IMR-90 (cell line): ENCODE results near the gene ARHGAP31. TPM values are rescaled to one million over a fixed set of nuclear protein-coding genes. Genes with fewer than 3 reads are reported as not detected.

Experiments
- ATAC-seq: fragments of 200-7000 bp; cut with Tn5 transposase; 2 replicates; pipeline ENCODE4 v1.9.1; 2020; ENCODE audit warnings: low read depth, mild to moderate bottlenecking, moderate library complexity
- BruUV-seq: library from RNA; stranded (reverse); fragments of 400-500 nt; replicated peaks from 2 replicates; lab custom pipeline; 2021; lab: Mats Ljungman, UMichigan
- CTCF ChIA-PET: fragments of 300-600 bp; formaldehyde crosslinking; extraction: SDS; loops from one replicate; lab custom pipeline; 2021; ENCODE audit warnings: antibody characterized with exemption; lab: Yijun Ruan, JAX
- POLR2A ChIA-PET: fragments of 300-600 bp; sonication (Branson Sonifier 250); formaldehyde crosslinking; loops from one replicate; lab custom pipeline; 2022; ENCODE audit warnings: antibody characterized with exemption; ENCODE audit not compliant: unreplicated experiment; lab: Charles Lee
- DNase-seq: peaks from one replicate; pipeline ENCODE4 v3.0.0; 2013
- H2AFZ ChIP-seq: replicated peaks from 2 replicates; pipeline ENCODE3; 2013; ENCODE audit warnings: low read length, mild to moderate bottlenecking; ENCODE audit not compliant: poor library complexity
- H2AK5ac ChIP-seq: 2 replicates; pipeline ENCODE4 v1.6.1; 2013; ENCODE audit warnings: low read depth, low read length, inconsistent platforms
- H2AK9ac ChIP-seq: replicated peaks from 2 replicates; pipeline ENCODE3; 2013; ENCODE audit warnings: mild to moderate bottlenecking, low read depth, low read length, moderate library complexity; ENCODE audit not compliant: poor library complexity
- H2BK120ac ChIP-seq: 2 replicates; pipeline ENCODE4 v1.6.1; 2013; ENCODE audit warnings: low read depth, low read length, inconsistent platforms
- H2BK15ac ChIP-seq: 3 replicates; pipeline ENCODE4 v1.6.1; 2013; ENCODE audit warnings: low read depth, low read length, inconsistent platforms
- H2BK20ac ChIP-seq: 2 replicates; pipeline ENCODE4 v1.6.1; 2013; ENCODE audit warnings: low read depth, mild to moderate bottlenecking, inconsistent platforms, low read length, moderate library complexity
- H2BK5ac ChIP-seq: 2 replicates; pipeline ENCODE4 v1.6.1; 2013; ENCODE audit warnings: mild to moderate bottlenecking, low read depth, low read length, inconsistent platforms; ENCODE audit not compliant: poor library complexity, severe bottlenecking
- H3K14ac ChIP-seq: replicated peaks from 2 replicates; pipeline ENCODE4 v1.6.1; 2013; ENCODE audit warnings: low read depth, low read length, inconsistent platforms
- H3K18ac ChIP-seq: 2 replicates; pipeline ENCODE4 v1.6.1; 2013; ENCODE audit warnings: low read depth, low read length, control low read depth
- H3K23ac ChIP-seq: 2 replicates; pipeline ENCODE4 v1.6.1; 2013; ENCODE audit warnings: low read depth, low read length, inconsistent platforms
- H3K27ac ChIP-seq: 2 replicates; pipeline ENCODE4 v1.5.1; 2013; ENCODE audit warnings: mild to moderate bottlenecking, control low read depth, low read length; ENCODE audit not compliant: insufficient read depth
- H3K27me3 ChIP-seq: 2 replicates; pipeline ENCODE4 v1.6.1; 2013; ENCODE audit warnings: low read length; ENCODE audit not compliant: control insufficient read depth, insufficient read depth
- H3K36me3 ChIP-seq: 2 replicates; pipeline ENCODE4 v1.6.1; 2013; ENCODE audit warnings: low read length, mixed read lengths; ENCODE audit not compliant: control insufficient read depth, insufficient read depth
- H3K4ac ChIP-seq: 2 replicates; pipeline ENCODE4 v1.6.1; 2013; ENCODE audit warnings: low read depth, low read length, inconsistent platforms
- H3K4me1 ChIP-seq: 2 replicates; pipeline ENCODE4 v1.6.1; 2013; ENCODE audit warnings: low read length, mixed read lengths; ENCODE audit not compliant: control insufficient read depth, insufficient read depth
- H3K4me2 ChIP-seq: 2 replicates; pipeline ENCODE4 v1.6.1; 2013; ENCODE audit warnings: low read depth, mild to moderate bottlenecking, control low read depth, low read length, moderate library complexity
- H3K4me3 ChIP-seq: 2 replicates; pipeline ENCODE4 v1.5.1; 2013; ENCODE audit warnings: low read depth, mild to moderate bottlenecking, control low read depth, low read length, moderate library complexity; ENCODE audit not compliant: insufficient read depth
- H3K56ac ChIP-seq: 2 replicates; pipeline ENCODE4 v1.6.1; 2013; ENCODE audit warnings: low read length, inconsistent platforms; ENCODE audit not compliant: insufficient read depth; ENCODE audit errors: extremely low read depth
- H3K79me1 ChIP-seq, 2 experiments: 2 replicates each; pipeline ENCODE4 v1.6.1; 2013; ENCODE audit warnings: low read length in 2 of 2, inconsistent platforms in 1 of 2, low read depth in 1 of 2
- H3K9ac ChIP-seq: 2 replicates; pipeline ENCODE4 v1.6.1; 2013; ENCODE audit warnings: low read depth, low read length, control low read depth
- H3K9me1 ChIP-seq: 2 replicates; pipeline ENCODE4 v1.6.1; 2013; ENCODE audit warnings: low read length, inconsistent platforms; ENCODE audit not compliant: insufficient read depth
- H3K9me3 ChIP-seq: 2 replicates; pipeline ENCODE4 v1.6.1; 2013; ENCODE audit warnings: low read length; ENCODE audit not compliant: control insufficient read depth, insufficient read depth
- H4K20me1 ChIP-seq: 2 replicates; pipeline ENCODE4 v1.6.1; 2013; ENCODE audit warnings: low read length, inconsistent platforms; ENCODE audit not compliant: insufficient read depth
- H4K5ac ChIP-seq: 2 replicates; pipeline ENCODE4 v1.6.1; 2013; ENCODE audit warnings: mild to moderate bottlenecking, low read depth, low read length, control low read depth
- H4K8ac ChIP-seq, 2 experiments: 2 replicates each; pipeline ENCODE4 v1.6.1; 2013; ENCODE audit warnings: low read depth in 2 of 2, low read length in 2 of 2, control low read depth in 1 of 2, inconsistent platforms in 1 of 2
- H4K91ac ChIP-seq: 2 replicates; pipeline ENCODE4 v1.6.1; 2013; ENCODE audit warnings: low read depth, low read length, inconsistent platforms; ENCODE audit not compliant: insufficient read depth
- BHLHE40 ChIP-seq: fragments of 150-350 bp; IDR thresholded peaks from 2 replicates; pipeline ENCODE4 v1.6.1; 2016; ENCODE audit warnings: mild to moderate bottlenecking, low read depth, low read length
- CEBPB ChIP-seq: IDR thresholded peaks from 2 replicates; pipeline ENCODE4 v1.6.1; 2012; ENCODE audit warnings: low read depth, low read length, improper control_type of control experiment
- CHD1 ChIP-seq: IDR thresholded peaks from 2 replicates; pipeline ENCODE4 v1.6.1; 2012; ENCODE audit warnings: low read depth, low read length, improper control_type of control experiment
- FOS ChIP-seq: fragments of 150-350 bp; IDR thresholded peaks from 2 replicates; pipeline ENCODE4 v1.6.1; 2016; ENCODE audit warnings: low read depth, low read length
- MAFK ChIP-seq: IDR thresholded peaks from 2 replicates; pipeline ENCODE4 v1.6.1; 2012; ENCODE audit warnings: low read depth, low read length, improper control_type of control experiment
- MXI1 ChIP-seq: IDR thresholded peaks from 2 replicates; pipeline ENCODE4 v1.6.1; 2012; ENCODE audit warnings: low read depth, mild to moderate bottlenecking, low read length, moderate library complexity, borderline replicate concordance
- NFE2L2 ChIP-seq: fragments of 150-350 bp; IDR thresholded peaks from 2 replicates; pipeline ENCODE4 v1.6.1; 2016; ENCODE audit warnings: low read depth, mild to moderate bottlenecking, low read length
- POLR2A ChIP-seq: IDR thresholded peaks from 2 replicates; pipeline ENCODE4 v1.6.1; 2012; ENCODE audit warnings: mild to moderate bottlenecking, low read depth, low read length
- RAD21 ChIP-seq: IDR thresholded peaks from 2 replicates; pipeline ENCODE4 v1.6.1; 2012; ENCODE audit warnings: low read length, improper control_type of control experiment
- RCOR1 ChIP-seq: IDR thresholded peaks from 2 replicates; pipeline ENCODE4 v1.6.1; 2012; ENCODE audit warnings: mild to moderate bottlenecking, low read length, improper control_type of control experiment; ENCODE audit not compliant: insufficient replicate concordance
- RFX5 ChIP-seq: IDR thresholded peaks from 2 replicates; pipeline ENCODE4 v1.8.0; 2012; ENCODE audit warnings: low read depth, mild to moderate bottlenecking, low read length, moderate library complexity
- WGBS, 2 experiments: methylation state at CpG; one replicate each; pipeline versions ENCODE4 v1.1.5 to v1.1.7; 2013; ENCODE audit warnings: missing lambda C conversion rate in 2 of 2; ENCODE audit not compliant: insufficient read length in 1 of 2; ENCODE audit errors: extremely low coverage in 2 of 2; 5-methylcytosine and 5-hydroxymethylcytosine counted together
- dilution Hi-C: fragments of 300-500 bp; cut with HindIII; formaldehyde crosslinking; loops from one replicate; pipeline ENCODE4 v1.14.3; 2018; ENCODE audit warnings: low sequenced_read_pairs; ENCODE audit not compliant: unreplicated experiment
- in situ Hi-C: fragments of 300-500 bp; cut with MboI; formaldehyde crosslinking; loops from 3 replicates; pipeline ENCODE4 v1.14.3; 2019; ENCODE audit warnings: low sequenced_read_pairs, inconsistent platforms, mixed read lengths
- intact Hi-C: fragments of 100-400 bp; cut with micrococcal nuclease; formaldehyde crosslinking; loops from 2 replicates; pipeline ENCODE4 v1.10.0; 2022
- polyA plus RNA-seq, 3 experiments: library from polyadenylated mRNA; depleted of rRNA; stranded (reverse); fragments of >200 nt; gene quantifications; 2 replicates each; pipeline ENCODE4 v1.2.3, GENCODE V29; 2012; ENCODE audit warnings: low replicate concordance in 1 of 3
- total RNA-seq: library from RNA; depleted of rRNA; stranded (reverse); fragments of >200 nt; gene quantifications from 2 replicates; pipeline ENCODE4 v1.2.3, GENCODE V29; 2012
- TF ChIP-seq, protein P1 (sequence below): fragments of 150-350 bp; IDR thresholded peaks from 2 replicates; pipeline ENCODE4 v1.6.1; 2017; ENCODE audit warnings: mild to moderate bottlenecking, antibody characterized with exemption, low read length, low read depth
- TF ChIP-seq, protein P2 (sequence below): fragments of 150-350 bp; IDR thresholded peaks from 2 replicates; pipeline ENCODE4 v1.6.1; 2016; ENCODE audit warnings: low read depth, mild to moderate bottlenecking, low read length, moderate library complexity, borderline replicate concordance
- TF ChIP-seq, protein P3 (sequence below): conservative IDR thresholded peaks from 2 replicates; pipeline ENCODE4 v1.5.1; 2012; ENCODE audit warnings: mild to moderate bottlenecking, low read depth, low read length, improper control_type of control experiment

Gene ARHGAP31
- total and polyA plus RNA-seq, 2 of the 4 experiments (the other 2 are of a cell fraction): 6.6 to 7.7 TPM

GRCh38 chr3:119436977-119437376, 142.8 kb downstream of the ARHGAP31 start:
- no CpG with 5 or more reads among the region's 1 CpG for WGBS, 2 experiments
- dilution Hi-C loops: no loop called here
- H3K4me2 ChIP-seq: no peak overlapping the region

More at GRCh38 chr3:119436977-119437376, 142.8 kb downstream of the ARHGAP31 start:
- Histone ChIP-seq H3K56ac (no peak overlapping the region), H3K14ac (no peak overlapping the region), H3K18ac (no peak overlapping the region), H3K27ac (no peak overlapping the region), H2AK9ac (no peak overlapping the region), H2BK5ac (no peak overlapping the region), H2AK5ac (no peak overlapping the region), H3K4me1 (0 out of 2 replicates have a peak, but pooled peaks cover 2% of the 10 kb centered on the region), H3K9me3 (no peaks in the 10 kb centered on the region), H3K36me3 (peaks cover 29% of the 10 kb centered on the region), H2BK20ac (no peak overlapping the region), H4K20me1 (peaks cover 8% of the 10 kb centered on the region; the same call in 1 of the 2 replicates), H2BK15ac (no peak overlapping the region), H3K9me1 (peaks cover 8% of the 10 kb centered on the region), H4K91ac (no peak overlapping the region), H3K4ac (no peak overlapping the region), H3K79me1 (peaks cover 37 to 41% of the 10 kb centered on the region in 2 experiments), H3K9ac (no peak overlapping the region), H2BK120ac (no peak overlapping the region), H4K5ac (no peak overlapping the region), H3K23ac (no peak overlapping the region), H3K27me3 (no peaks in the 10 kb centered on the region), H3K4me3 (no peak overlapping the region), H2AFZ (no peak overlapping the region), H4K8ac (no peak overlapping the region)
- in situ Hi-C loops: no loop called here
- TF ChIP-seq MXI1 (no peak), BHLHE40 (no peak), CEBPB (no peak), CHD1 (no peak), FOS (no peak), RFX5 (no peak), POLR2A (no peak), MAFK (no peak), NFE2L2 (no peak), RAD21 (no peak), RCOR1 (no peak)
- TF ChIP-seq, protein P1, sequence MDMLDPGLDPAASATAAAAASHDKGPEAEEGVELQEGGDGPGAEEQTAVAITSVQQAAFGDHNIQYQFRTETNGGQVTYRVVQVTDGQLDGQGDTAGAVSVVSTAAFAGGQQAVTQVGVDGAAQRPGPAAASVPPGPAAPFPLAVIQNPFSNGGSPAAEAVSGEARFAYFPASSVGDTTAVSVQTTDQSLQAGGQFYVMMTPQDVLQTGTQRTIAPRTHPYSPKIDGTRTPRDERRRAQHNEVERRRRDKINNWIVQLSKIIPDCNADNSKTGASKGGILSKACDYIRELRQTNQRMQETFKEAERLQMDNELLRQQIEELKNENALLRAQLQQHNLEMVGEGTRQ: no peak
- TF ChIP-seq, protein P2, sequence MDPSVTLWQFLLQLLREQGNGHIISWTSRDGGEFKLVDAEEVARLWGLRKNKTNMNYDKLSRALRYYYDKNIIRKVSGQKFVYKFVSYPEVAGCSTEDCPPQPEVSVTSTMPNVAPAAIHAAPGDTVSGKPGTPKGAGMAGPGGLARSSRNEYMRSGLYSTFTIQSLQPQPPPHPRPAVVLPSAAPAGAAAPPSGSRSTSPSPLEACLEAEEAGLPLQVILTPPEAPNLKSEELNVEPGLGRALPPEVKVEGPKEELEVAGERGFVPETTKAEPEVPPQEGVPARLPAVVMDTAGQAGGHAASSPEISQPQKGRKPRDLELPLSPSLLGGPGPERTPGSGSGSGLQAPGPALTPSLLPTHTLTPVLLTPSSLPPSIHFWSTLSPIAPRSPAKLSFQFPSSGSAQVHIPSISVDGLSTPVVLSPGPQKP: no peak
- TF ChIP-seq, protein P3, sequence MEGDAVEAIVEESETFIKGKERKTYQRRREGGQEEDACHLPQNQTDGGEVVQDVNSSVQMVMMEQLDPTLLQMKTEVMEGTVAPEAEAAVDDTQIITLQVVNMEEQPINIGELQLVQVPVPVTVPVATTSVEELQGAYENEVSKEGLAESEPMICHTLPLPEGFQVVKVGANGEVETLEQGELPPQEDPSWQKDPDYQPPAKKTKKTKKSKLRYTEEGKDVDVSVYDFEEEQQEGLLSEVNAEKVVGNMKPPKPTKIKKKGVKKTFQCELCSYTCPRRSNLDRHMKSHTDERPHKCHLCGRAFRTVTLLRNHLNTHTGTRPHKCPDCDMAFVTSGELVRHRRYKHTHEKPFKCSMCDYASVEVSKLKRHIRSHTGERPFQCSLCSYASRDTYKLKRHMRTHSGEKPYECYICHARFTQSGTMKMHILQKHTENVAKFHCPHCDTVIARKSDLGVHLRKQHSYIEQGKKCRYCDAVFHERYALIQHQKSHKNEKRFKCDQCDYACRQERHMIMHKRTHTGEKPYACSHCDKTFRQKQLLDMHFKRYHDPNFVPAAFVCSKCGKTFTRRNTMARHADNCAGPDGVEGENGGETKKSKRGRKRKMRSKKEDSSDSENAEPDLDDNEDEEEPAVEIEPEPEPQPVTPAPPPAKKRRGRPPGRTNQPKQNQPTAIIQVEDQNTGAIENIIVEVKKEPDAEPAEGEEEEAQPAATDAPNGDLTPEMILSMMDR: no peak
- ATAC-seq (no peak), DNase-seq (no peak)
- BruUV-seq: no TSS peak
- CTCF ChIA-PET: no interaction called here
- POLR2A ChIA-PET: no interaction called here
- intact Hi-C loops: loop anchor here (10.0 kb wide), 1 partner anchor 142 kb away; the partner anchor contains the start of gene ARHGAP31
